Activated naive CD8-positive, alpha-beta T cell treated with anti-CD3 and anti-CD28 coated beads, Interleukin-2, amount 50 U/mL, for 24 hours (primary cell): ENCODE measurements around the gene PDE4B.

Experiments
- ATAC-seq: fragments of 150-1000 bp; cut with Tn5 transposase; one replicate; pipeline ENCODE4 v1.10.0; 2021
- DNase-seq: peaks from one replicate; pipeline ENCODE4 v3.0.0; 2021
- H3K27ac Mint-ChIP-seq: one replicate; pipeline ENCODE4 v1.8.0; 2021; ENCODE audit warnings: mild to moderate bottlenecking, mixed read lengths
- H3K27me3 Mint-ChIP-seq: one replicate; pipeline ENCODE4 v1.8.0; 2021; ENCODE audit warnings: mixed read lengths
- H3K36me3 Mint-ChIP-seq: one replicate; pipeline ENCODE4 v1.8.0; 2021; ENCODE audit warnings: low read depth, mixed read lengths
- H3K4me1 Mint-ChIP-seq: one replicate; pipeline ENCODE4 v1.8.0; 2021; ENCODE audit warnings: mixed read lengths
- H3K4me3 Mint-ChIP-seq: one replicate; pipeline ENCODE4 v1.8.0; 2021; ENCODE audit warnings: mild to moderate bottlenecking, moderate library complexity, mixed read lengths
- H3K9me3 Mint-ChIP-seq: one replicate; pipeline ENCODE4 v1.8.0; 2021; ENCODE audit warnings: mixed read lengths

The PDE4B gene

GRCh38 chr1:66167267-66167666 lies 374.6 kb downstream of the PDE4B start:
- H3K4me1 Mint-ChIP-seq = peaks cover 14% of the 10 kb centered on the region
- ATAC-seq (no peak), DNase-seq (no peak)
- H3K36me3 Mint-ChIP-seq = no peaks in the 10 kb centered on the region
- H3K9me3 Mint-ChIP-seq = no peaks in the 10 kb centered on the region
- peaks cover 13% of the 10 kb centered on the region for H3K27me3 Mint-ChIP-seq
- no peak overlapping the region for H3K27ac Mint-ChIP-seq
- H3K4me3 Mint-ChIP-seq = no peak overlapping the region

- ATAC-seq (no peak), DNase-seq (no peak)
- Mint-ChIP-seq H3K9me3 (no peaks in the 10 kb centered on the region), H3K4me3 (no peak overlapping the region), H3K36me3 (no peaks in the 10 kb centered on the region), H3K27me3 (peaks cover 13% of the 10 kb centered on the region), H3K4me1 (peaks cover 14% of the 10 kb centered on the region), H3K27ac (no peak overlapping the region)
Observed at GRCh38 chr1:66168467-66168887, 375.8 kb downstream of the PDE4B start.

GRCh38 chr1:66168948-66169671 lies 376.4 kb downstream of the PDE4B start:
- ATAC-seq = peak; percentile 36
- H3K4me1 Mint-ChIP-seq = peaks cover 14% of the 10 kb centered on the region
- no peak overlapping the region for H3K27ac Mint-ChIP-seq
- no peaks in the 10 kb centered on the region for H3K36me3 Mint-ChIP-seq
- no peaks in the 10 kb centered on the region for H3K9me3 Mint-ChIP-seq
- no peak for DNase-seq
- H3K27me3 Mint-ChIP-seq = peaks cover 9% of the 10 kb centered on the region
- H3K4me3 Mint-ChIP-seq = no peak overlapping the region

- ATAC-seq (no peak), DNase-seq (no peak)
- Mint-ChIP-seq H3K4me3 (no peak overlapping the region), H3K36me3 (no peaks in the 10 kb centered on the region), H3K27me3 (peaks cover 9% of the 10 kb centered on the region), H3K27ac (no peak overlapping the region), H3K4me1 (peaks cover 14% of the 10 kb centered on the region), H3K9me3 (no peaks in the 10 kb centered on the region)
Observed at GRCh38 chr1:66172272-66172671, 379.6 kb downstream of the PDE4B start.

- Mint-ChIP-seq H3K27ac (no peak overlapping the region), H3K36me3 (no peaks in the 10 kb centered on the region), H3K9me3 (no peaks in the 10 kb centered on the region), H3K4me1 (no peaks in the 10 kb centered on the region), H3K27me3 (peaks cover 4% of the 10 kb centered on the region), H3K4me3 (no peak overlapping the region)
- ATAC-seq (no peak), DNase-seq (no peak)
Observed at GRCh38 chr1:66175098-66175497, 382.4 kb downstream of the PDE4B start.

- Mint-ChIP-seq H3K27ac (no peak overlapping the region), H3K36me3 (no peaks in the 10 kb centered on the region), H3K9me3 (no peaks in the 10 kb centered on the region), H3K4me3 (no peak overlapping the region), H3K27me3 (peaks cover 2% of the 10 kb centered on the region), H3K4me1 (no peaks in the 10 kb centered on the region)
- ATAC-seq (no peak), DNase-seq (no peak)
Observed at GRCh38 chr1:66175581-66175980, 382.9 kb downstream of the PDE4B start.

GRCh38 chr1:66176012-66176715 lies 383.5 kb downstream of the PDE4B start:
- H3K36me3 Mint-ChIP-seq = no peaks in the 10 kb centered on the region
- no peak overlapping the region for H3K4me3 Mint-ChIP-seq
- no peak for DNase-seq
- no peaks in the 10 kb centered on the region for H3K4me1 Mint-ChIP-seq
- H3K27me3 Mint-ChIP-seq = peaks cover 2% of the 10 kb centered on the region
- ATAC-seq = no peak
- H3K27ac Mint-ChIP-seq = no peak overlapping the region
- H3K9me3 Mint-ChIP-seq = no peaks in the 10 kb centered on the region

GRCh38 chr1:66176832-66177231 lies 384.1 kb downstream of the PDE4B start:
- Mint-ChIP-seq H3K27me3 (peaks cover 2% of the 10 kb centered on the region), H3K4me3 (no peak overlapping the region), H3K9me3 (no peaks in the 10 kb centered on the region), H3K4me1 (peaks cover 5% of the 10 kb centered on the region), H3K27ac (no peak overlapping the region), H3K36me3 (no peaks in the 10 kb centered on the region)
- DNase-seq (no peak), ATAC-seq (no peak)

- H3K9me3 Mint-ChIP-seq = no peaks in the 10 kb centered on the region
- peaks cover 9% of the 10 kb centered on the region for H3K4me1 Mint-ChIP-seq
- H3K36me3 Mint-ChIP-seq = no peaks in the 10 kb centered on the region
- no peak for ATAC-seq
- no peak for DNase-seq
- peaks cover 1% of the 10 kb centered on the region for H3K27me3 Mint-ChIP-seq
- H3K27ac Mint-ChIP-seq = no peak overlapping the region
- no peak overlapping the region for H3K4me3 Mint-ChIP-seq
Observed at GRCh38 chr1:66177510-66177909, 384.8 kb downstream of the PDE4B start.

GRCh38 chr1:66182026-66182425 lies 389.3 kb downstream of the PDE4B start:
- ATAC-seq (no peak), DNase-seq (no peak)
- Mint-ChIP-seq H3K9me3 (no peaks in the 10 kb centered on the region), H3K4me3 (no peak overlapping the region), H3K36me3 (no peaks in the 10 kb centered on the region), H3K27me3 (peaks cover 1% of the 10 kb centered on the region), H3K4me1 (peaks cover 22% of the 10 kb centered on the region), H3K27ac (no peak overlapping the region)

- peaks cover 1% of the 10 kb centered on the region for H3K27me3 Mint-ChIP-seq
- peaks cover 22% of the 10 kb centered on the region for H3K4me1 Mint-ChIP-seq
- peak; percentile 100 for ATAC-seq
Observed at GRCh38 chr1:66182551-66183178, 390.0 kb downstream of the PDE4B start.

GRCh38 chr1:66183400-66183799 lies 390.7 kb downstream of the PDE4B start:
- Mint-ChIP-seq H3K9me3 (no peaks in the 10 kb centered on the region), H3K4me1 (peaks cover 22% of the 10 kb centered on the region), H3K36me3 (no peaks in the 10 kb centered on the region), H3K27me3 (peaks cover 1% of the 10 kb centered on the region), H3K4me3 (no peak overlapping the region), H3K27ac (no peak overlapping the region)
- DNase-seq (no peak), ATAC-seq (no peak)

More at GRCh38 chr1:66182551-66183178, 390.0 kb downstream of the PDE4B start:
- Mint-ChIP-seq H3K9me3 (no peaks in the 10 kb centered on the region), H3K4me3 (no peak overlapping the region), H3K36me3 (no peaks in the 10 kb centered on the region), H3K27ac (no peak overlapping the region)
- peak; percentile 26 for DNase-seq

- no peaks in the 10 kb centered on the region for H3K9me3 Mint-ChIP-seq
- H3K4me3 Mint-ChIP-seq = no peak overlapping the region
- H3K27ac Mint-ChIP-seq = no peak overlapping the region
- peaks cover 1% of the 10 kb centered on the region for H3K27me3 Mint-ChIP-seq
- H3K36me3 Mint-ChIP-seq = no peaks in the 10 kb centered on the region
- no peak for ATAC-seq
- no peak for DNase-seq
- no peaks in the 10 kb centered on the region for H3K4me1 Mint-ChIP-seq
Observed at GRCh38 chr1:66197120-66197519, 404.4 kb downstream of the PDE4B start.

- Mint-ChIP-seq H3K36me3 (no peaks in the 10 kb centered on the region), H3K9me3 (peaks cover 3% of the 10 kb centered on the region), H3K27ac (no peak overlapping the region), H3K4me1 (no peaks in the 10 kb centered on the region), H3K27me3 (peaks cover 2% of the 10 kb centered on the region), H3K4me3 (no peak overlapping the region)
- no peak for DNase-seq
- ATAC-seq = no peak
Observed at GRCh38 chr1:66197785-66198184, 405.1 kb downstream of the PDE4B start.

GRCh38 chr1:66206563-66207144 lies 414.0 kb downstream of the PDE4B start:
- Mint-ChIP-seq H3K4me3 (no peak overlapping the region), H3K27ac (no peak overlapping the region), H3K4me1 (no peaks in the 10 kb centered on the region), H3K27me3 (peaks cover 7% of the 10 kb centered on the region), H3K36me3 (peaks cover 3% of the 10 kb centered on the region), H3K9me3 (peaks cover 9% of the 10 kb centered on the region)
- no peak for ATAC-seq
- no peak for DNase-seq
